GM21825 (cell line): ENCODE results near the gene DIDO1.
"Not testable (repeated sequence)": the region's sequence is repeated elsewhere in the genome, so short reads cannot be mapped to it uniquely, and the experiment has no call there.

ENCODE experiments used
- ATAC-seq: cut with Tn5 transposase; IDR thresholded peaks from one replicate; pipeline ENCODE4 v1.9.1; 2021; ENCODE audit warnings: mild to moderate bottlenecking, moderate library complexity; ENCODE audit not compliant: unreplicated experiment

The DIDO1 gene

GRCh38 chr20:62962891-62963613, 36.7 kb upstream of the DIDO1 start:
- ATAC-seq = no peak

- no peak for ATAC-seq
Measured at GRCh38 chr20:62962221-62962879, 36.0 kb upstream of the DIDO1 start.

- no peak for ATAC-seq
Measured at GRCh38 chr20:62961799-62962198, 35.5 kb upstream of the DIDO1 start.

- no peak for ATAC-seq
Measured at GRCh38 chr20:62961310-62961783, 35.0 kb upstream of the DIDO1 start.

GRCh38 chr20:62960446-62961309, 34.4 kb upstream of the DIDO1 start:
- not testable (repeated sequence) for ATAC-seq

GRCh38 chr20:62959998-62960436, 33.7 kb upstream of the DIDO1 start:
- ATAC-seq = no peak

GRCh38 chr20:62959101-62959971, 33.0 kb upstream of the DIDO1 start:
- no peak for ATAC-seq

- ATAC-seq = no peak
Measured at GRCh38 chr20:62958388-62959100, 32.2 kb upstream of the DIDO1 start.

- ATAC-seq = no peak
Measured at GRCh38 chr20:62957136-62958117, 31.1 kb upstream of the DIDO1 start.

- ATAC-seq = no peak
Measured at GRCh38 chr20:62956387-62957135, 30.3 kb upstream of the DIDO1 start.

- no peak for ATAC-seq
Measured at GRCh38 chr20:62955519-62956386, 29.4 kb upstream of the DIDO1 start.

GRCh38 chr20:62953839-62954703, 27.8 kb upstream of the DIDO1 start:
- peak; percentile 62 for ATAC-seq

GRCh38 chr20:62952968-62953838, 26.9 kb upstream of the DIDO1 start:
- ATAC-seq = no peak

GRCh38 chr20:62952373-62952967, 26.2 kb upstream of the DIDO1 start, which contains the start of gene SLC17A9:
Gene SLC17A9 (plus strand): TSS chr20:62952709. CDS start chr20:62952831, 122 bp downstream.
- peak; percentile 44 for ATAC-seq
